COLO668 (cell line): ENCODE measurements around the gene CLIP2.
"Not testable (repeated sequence)": the region's sequence is repeated elsewhere in the genome, so short reads cannot be mapped to it uniquely, and the experiment has no call there.

ENCODE experiments used
- DNase-seq: peaks from one replicate; lab custom pipeline; 2025; ENCODE audit not compliant: unreplicated experiment; lab: John Stamatoyannopoulos, UW

Gene CLIP2

GRCh38 chr7:74401137-74401859 lies 112.1 kb downstream of the CLIP2 start:
- DNase-seq = peak; percentile 69

- not testable (repeated sequence) for DNase-seq
These were observed 113.5 kb downstream of the CLIP2 start for GRCh38 chr7:74402668-74403067.

GRCh38 chr7:74403521-74404387 lies 114.5 kb downstream of the CLIP2 start:
- DNase-seq = no peak

- no peak for DNase-seq
These were observed 115.1 kb downstream of the CLIP2 start for GRCh38 chr7:74404388-74404700.

- DNase-seq = no peak
These were observed 115.5 kb downstream of the CLIP2 start for GRCh38 chr7:74404741-74405140.

GRCh38 chr7:74405191-74405898 lies 116.1 kb downstream of the CLIP2 start:
- DNase-seq = no peak

- no peak for DNase-seq
These were observed 116.8 kb downstream of the CLIP2 start for GRCh38 chr7:74405899-74406512.

- DNase-seq = no peak
These were observed 118.8 kb downstream of the CLIP2 start for GRCh38 chr7:74407958-74408357.

GRCh38 chr7:74409571-74409970 lies 120.4 kb downstream of the CLIP2 start:
- DNase-seq = no peak

- DNase-seq = no peak
These were observed 121.6 kb downstream of the CLIP2 start for GRCh38 chr7:74410772-74411171.

- DNase-seq = not testable (repeated sequence)
These were observed 122.4 kb downstream of the CLIP2 start for GRCh38 chr7:74411571-74411970.

- no peak for DNase-seq
These were observed 122.8 kb downstream of the CLIP2 start for GRCh38 chr7:74412056-74412455.

- DNase-seq = no peak
These were observed 123.4 kb downstream of the CLIP2 start for GRCh38 chr7:74412603-74413002.

GRCh38 chr7:74414595-74415333 lies 125.6 kb downstream of the CLIP2 start:
- not testable (repeated sequence) for DNase-seq

- DNase-seq = peak; percentile 46
These were observed 128.3 kb downstream of the CLIP2 start for GRCh38 chr7:74417419-74417971.

- no peak for DNase-seq
These were observed 128.9 kb downstream of the CLIP2 start for GRCh38 chr7:74418076-74418475.

- no peak for DNase-seq
These were observed 129.3 kb downstream of the CLIP2 start for GRCh38 chr7:74418538-74418937.

- DNase-seq = not testable (repeated sequence)
These were observed 130.0 kb downstream of the CLIP2 start for GRCh38 chr7:74419232-74419631.

- DNase-seq = no peak
These were observed 130.8 kb downstream of the CLIP2 start for GRCh38 chr7:74420006-74420405.

GRCh38 chr7:74424291-74424880 lies 135.2 kb downstream of the CLIP2 start:
- DNase-seq = no peak
